NCI-H2227 treated with DMSO at 0.1 percent for 48 hours (cell line): ENCODE measurements around the gene CD2AP.
"Not testable (repeated sequence)": the region's sequence is repeated elsewhere in the genome, so short reads cannot be mapped to it uniquely, and the experiment has no call there.

Experiments used
- DNase-seq: peaks from one replicate; lab custom pipeline; 2025; lab: John Stamatoyannopoulos, UW

Gene CD2AP

GRCh38 chr6:47496935-47497579, 19.5 kb downstream of the CD2AP start:
- no peak for DNase-seq

- DNase-seq: no peak
Observed at GRCh38 chr6:47502920-47503319, 25.3 kb downstream of the CD2AP start.

DNA sequence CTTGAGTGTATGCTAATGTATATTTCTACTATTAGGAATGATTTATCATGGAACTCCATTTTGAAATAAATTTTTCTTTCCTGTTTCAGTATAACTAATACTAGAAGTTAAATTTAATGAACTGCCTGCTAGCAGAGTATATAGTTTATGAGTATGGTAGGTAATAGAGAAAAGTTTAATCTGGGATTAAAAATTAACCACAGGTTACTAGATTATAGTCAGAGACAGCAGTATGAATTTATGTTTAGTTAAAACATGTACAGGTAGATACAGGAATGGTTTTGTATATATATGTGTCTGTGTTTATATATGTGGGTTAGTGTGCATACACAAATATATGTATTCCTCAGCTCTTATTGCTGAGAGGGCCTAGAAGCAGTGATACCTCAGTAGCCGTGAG, 32.3 kb downstream of the CD2AP start:
- no peak for DNase-seq

DNA sequence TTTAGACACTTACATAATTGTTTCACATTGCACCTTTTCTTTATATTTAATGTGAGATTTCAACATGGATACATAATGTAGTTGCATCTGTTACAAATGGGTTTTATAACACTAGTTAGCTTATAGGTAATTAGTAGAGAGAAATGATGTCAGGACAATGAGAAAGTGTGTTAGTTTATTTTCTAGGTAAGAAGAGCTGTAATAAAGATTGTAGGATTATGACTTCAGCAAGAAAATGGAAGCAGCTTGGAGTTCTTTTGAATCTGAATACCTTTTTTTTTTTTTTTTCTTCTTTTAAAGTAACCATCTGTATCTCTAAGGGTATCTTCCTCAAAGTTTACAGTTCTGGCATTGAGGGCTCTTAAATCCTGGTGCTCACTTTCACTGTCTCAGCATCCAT, 35.3 kb downstream of the CD2AP start:
- no peak for DNase-seq

GRCh38 chr6:47519279-47519678, 41.7 kb downstream of the CD2AP start:
- DNase-seq: no peak

DNA sequence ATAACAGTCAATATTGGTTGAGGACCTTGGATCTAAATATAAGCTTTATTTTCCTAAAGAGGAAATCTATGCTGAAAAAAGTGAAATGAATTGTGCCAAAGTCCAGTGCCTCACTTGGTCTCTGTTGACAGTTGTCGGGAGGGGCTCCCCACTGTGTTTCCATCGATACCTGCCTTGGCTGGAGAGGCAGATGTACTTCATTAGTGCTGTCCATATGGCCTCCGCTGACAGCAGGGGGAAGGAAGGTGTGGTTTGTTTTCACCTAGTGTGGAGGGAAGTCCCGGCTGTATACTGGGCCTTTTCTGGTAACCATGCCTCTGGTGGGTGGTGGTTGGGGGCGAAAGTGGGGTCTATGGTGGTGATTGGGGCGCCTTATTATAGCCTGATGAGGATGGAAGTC, 42.7 kb downstream of the CD2AP start:
- DNase-seq: no peak

- no peak for DNase-seq
Observed at GRCh38 chr6:47521961-47522360, 44.4 kb downstream of the CD2AP start.

- no peak for DNase-seq
Observed at GRCh38 chr6:47524136-47524845, 46.7 kb downstream of the CD2AP start.

- DNase-seq: no peak
Observed at GRCh38 chr6:47525330-47526057, 47.9 kb downstream of the CD2AP start.

DNA sequence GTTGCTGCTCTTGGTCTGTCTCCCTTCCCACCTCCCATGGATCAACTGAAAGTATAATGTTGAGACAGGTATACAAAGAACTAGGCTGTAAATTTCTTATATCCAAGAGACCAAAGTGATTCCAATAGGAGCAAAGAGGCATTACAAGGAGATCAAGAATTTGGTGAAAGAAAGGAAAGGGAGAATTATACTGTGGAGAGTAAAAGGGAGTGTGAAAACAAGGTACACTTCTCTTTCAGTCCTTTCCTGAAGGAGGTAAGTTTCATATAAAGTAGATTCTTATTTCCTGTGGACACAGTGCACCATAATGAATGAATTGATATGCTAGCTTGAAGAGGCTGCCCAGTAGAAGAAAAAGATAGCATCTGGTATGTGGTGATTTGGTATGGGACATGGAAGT, 49.7 kb downstream of the CD2AP start:
- no peak for DNase-seq

DNA sequence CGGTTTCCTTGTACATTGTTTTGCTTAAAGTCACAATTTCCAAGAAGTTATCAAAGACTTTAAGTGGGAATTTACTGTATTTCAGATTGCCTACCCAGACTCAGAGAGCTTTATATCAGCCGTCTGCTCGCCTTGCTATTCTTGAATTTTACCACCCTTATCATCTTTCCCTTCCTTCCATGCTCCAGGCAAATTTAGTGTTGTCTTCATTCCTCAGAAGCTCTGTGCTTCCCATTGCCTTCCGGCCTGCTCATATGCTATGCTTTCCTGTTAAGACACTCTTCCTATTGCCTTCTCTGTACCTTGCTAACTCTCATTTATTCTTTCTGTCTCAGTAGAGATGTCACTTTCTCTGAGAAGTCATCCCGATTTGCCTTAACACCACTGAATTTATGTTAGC, 52.1 kb downstream of the CD2AP start:
- no peak for DNase-seq

DNA sequence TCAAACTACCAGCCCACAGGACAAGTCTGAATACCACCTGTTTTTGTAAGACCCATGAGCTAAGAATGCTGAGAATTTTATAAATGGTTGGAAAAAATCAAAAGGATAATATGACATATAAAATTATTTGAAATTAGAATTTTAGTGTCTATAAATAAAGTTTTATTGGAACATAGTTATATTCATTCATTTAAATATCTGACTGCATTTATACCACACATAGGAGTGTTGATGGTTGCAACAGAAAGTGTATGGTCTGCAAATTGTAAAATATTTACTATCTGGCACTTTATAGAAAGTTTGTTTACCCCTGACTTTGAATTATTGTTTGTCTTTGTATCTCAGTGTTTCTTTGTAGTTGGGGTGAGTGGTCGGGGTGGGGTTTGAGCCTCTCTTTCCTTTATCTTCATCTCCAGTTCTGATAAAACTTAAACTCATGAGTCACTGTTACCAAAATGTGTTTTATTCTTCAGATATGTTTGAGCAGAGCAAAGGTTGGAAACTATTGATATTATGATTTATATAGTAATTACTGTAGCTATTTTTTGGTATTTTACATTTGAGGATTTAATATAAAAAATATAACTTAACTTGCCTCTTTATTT, 55.5 kb downstream of the CD2AP start:
- DNase-seq: no peak

DNA sequence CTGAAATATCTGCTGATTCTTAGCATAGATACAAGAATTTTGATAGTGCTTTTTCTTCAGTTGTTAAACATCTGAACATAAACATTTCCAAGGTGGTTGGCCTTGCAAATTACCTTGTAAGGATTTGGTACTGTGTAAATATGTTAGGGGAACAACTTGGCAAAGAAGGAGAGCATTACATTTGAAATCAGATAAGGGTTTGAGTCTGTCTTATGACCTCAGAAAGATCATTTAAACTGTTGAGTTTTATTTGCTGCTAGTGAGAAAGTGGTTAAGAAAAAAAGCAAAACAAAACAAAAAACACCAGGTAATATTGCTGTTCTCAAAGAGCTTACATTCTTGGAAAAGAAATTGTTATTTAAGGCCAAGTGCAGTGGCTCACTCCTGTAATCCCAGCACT, 56.5 kb downstream of the CD2AP start:
- DNase-seq: no peak

DNA sequence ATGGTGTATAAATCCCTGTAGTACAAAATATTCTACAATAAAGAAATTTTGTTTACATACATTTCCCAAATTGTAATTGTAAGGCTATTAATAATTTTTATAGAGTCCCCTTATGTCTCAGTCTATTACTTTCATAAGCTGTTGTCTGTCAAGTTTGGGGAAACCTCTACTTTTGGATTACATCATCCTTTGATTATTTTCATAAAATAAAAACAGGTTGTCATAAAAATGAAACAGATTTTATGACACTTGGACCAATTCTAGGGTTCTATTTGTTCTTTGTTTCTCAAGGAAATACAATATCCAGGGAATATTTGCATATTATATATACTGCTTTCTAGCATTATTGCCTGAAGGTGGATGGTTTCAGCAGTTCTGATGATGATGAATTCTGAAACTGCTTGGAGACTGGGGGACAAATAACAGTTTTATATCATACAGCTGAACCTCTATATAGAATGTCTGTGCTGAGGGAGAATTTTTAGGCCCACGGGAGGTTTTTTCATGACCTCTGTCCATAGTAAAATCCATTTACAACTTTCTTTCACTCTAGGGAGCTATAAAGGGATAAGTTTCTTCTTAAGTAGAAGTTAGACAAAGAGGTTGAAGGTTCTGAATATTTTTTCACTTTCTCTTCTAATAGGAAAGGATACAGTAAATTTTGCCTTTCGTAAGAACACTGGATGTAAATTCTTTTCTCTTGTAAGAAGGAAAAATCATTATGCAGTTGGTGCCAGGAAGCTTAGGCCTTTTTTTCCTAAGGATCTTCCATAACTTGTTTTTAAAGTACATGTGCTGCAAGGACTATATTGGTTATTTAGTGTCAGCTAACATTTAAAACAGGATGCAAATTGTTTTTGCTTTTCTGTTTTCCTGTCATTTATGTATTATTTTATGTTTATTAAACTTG, 58.0 kb downstream of the CD2AP start:
- DNase-seq: no peak

DNA sequence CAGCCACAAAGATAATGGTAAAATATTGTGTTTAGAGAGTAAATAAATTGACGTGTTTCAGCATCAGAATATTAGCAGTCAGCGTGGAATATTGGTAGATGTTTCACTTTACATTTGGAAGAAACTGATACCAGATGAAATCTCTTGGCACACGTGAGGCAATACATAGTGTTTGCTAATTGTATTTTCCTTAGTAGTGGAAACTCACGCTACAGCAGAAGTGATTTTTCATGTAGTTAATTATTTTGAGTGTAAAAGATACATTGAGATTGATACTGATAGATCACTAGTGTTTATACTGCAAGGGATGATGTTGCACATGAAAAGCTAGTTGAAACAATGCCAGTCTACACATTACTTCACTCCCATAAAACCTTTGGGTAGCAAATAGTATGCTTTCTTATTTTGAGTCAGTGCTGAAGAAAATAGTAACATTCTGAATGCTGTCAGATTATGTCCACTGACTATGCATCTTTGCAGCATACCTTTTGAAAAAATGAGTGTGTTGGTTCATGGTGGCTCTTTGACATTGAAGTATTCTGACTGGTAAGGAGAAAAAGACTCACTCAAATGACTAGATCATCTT, 59.3 kb downstream of the CD2AP start:
- no peak for DNase-seq

- DNase-seq: no peak
Observed at GRCh38 chr6:47545223-47545622, 67.6 kb downstream of the CD2AP start.

DNA sequence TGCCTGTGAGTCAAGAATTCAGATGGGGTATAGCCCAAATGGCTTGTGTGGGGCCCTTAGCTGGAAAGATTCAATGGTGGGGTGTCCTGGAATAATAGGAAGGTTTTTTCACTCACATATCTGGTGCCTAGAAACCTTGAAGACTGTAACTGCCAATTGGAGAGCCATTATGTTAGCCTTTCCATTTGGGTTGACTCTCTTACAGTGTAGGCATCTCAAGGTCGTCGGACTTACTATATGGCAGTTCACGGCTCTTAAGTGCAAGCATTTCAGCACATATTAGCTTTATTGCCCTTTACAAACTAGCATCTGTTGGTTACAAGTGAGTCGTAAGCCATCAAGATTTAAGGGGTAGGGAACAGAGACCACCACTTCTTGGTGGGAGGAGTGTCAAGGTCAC, 74.1 kb downstream of the CD2AP start:
- DNase-seq: no peak

GRCh38 chr6:47552319-47552718, 74.7 kb downstream of the CD2AP start:
- no peak for DNase-seq

DNA sequence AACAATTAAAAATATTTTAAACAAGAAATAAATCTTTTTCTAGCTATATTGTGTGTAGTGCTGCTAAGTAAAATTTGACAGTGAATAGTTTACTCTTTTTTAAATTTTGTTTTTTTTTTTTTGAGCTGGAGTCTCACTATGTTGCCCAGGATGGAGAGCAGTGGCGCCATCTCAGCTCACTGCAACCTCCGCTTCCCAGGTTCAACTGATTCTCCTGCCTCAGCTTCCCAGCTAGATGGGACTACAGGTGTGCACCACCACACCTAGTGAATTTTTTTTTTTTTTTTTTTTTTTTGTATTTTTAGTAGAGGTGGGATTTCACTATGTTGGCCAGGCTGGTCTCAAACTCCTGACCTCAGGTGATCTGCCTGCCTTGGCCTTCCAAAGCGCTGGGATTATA, 75.7 kb downstream of the CD2AP start:
- not testable (repeated sequence) for DNase-seq

DNA sequence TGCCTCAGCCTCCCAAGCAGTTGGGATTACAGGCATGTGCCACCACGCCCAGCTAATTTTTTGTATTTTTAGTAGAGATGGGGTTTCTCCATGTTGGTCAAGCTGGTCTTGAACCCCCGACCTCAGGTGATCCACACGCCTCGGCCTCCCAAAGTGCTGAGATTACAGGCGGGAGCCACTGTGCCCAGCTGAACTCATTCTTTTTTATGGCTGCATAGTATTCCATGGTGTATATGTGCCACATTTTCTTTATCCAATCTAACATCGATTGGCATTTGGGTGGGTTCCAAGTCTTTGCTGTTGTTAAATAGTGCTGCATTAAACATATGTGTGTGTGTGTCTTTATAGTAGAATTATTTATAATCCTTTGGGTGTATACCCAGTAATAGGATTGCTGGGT, 78.9 kb downstream of the CD2AP start:
- not testable (repeated sequence) for DNase-seq

DNA sequence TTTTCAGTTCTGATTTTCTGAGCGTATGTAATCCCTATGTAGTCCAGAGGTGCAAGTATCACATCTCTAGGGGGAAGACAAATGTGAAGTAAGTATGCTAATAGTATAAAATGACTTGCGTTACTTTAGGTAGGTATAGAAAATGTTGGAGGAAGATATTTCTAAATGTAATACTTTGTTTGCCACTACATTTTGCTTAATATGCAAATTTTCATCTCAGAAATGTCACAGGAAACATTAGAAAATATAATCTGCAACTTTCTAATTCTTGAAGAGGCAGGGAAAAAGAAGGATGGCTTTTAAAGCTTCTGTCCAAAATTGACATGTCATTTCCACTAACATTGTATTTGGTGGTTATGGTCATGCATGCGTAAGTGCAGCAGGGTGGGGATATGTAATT, 85.6 kb downstream of the CD2AP start:
- no peak for DNase-seq
